HG03066 (cell line): ENCODE results near the gene BTBD1.

Experiments used
- ATAC-seq: cut with Tn5 transposase; IDR thresholded peaks from one replicate; pipeline ENCODE4 v1.9.1; 2021; ENCODE audit warnings: low read depth; ENCODE audit not compliant: unreplicated experiment

The BTBD1 gene

DNA sequence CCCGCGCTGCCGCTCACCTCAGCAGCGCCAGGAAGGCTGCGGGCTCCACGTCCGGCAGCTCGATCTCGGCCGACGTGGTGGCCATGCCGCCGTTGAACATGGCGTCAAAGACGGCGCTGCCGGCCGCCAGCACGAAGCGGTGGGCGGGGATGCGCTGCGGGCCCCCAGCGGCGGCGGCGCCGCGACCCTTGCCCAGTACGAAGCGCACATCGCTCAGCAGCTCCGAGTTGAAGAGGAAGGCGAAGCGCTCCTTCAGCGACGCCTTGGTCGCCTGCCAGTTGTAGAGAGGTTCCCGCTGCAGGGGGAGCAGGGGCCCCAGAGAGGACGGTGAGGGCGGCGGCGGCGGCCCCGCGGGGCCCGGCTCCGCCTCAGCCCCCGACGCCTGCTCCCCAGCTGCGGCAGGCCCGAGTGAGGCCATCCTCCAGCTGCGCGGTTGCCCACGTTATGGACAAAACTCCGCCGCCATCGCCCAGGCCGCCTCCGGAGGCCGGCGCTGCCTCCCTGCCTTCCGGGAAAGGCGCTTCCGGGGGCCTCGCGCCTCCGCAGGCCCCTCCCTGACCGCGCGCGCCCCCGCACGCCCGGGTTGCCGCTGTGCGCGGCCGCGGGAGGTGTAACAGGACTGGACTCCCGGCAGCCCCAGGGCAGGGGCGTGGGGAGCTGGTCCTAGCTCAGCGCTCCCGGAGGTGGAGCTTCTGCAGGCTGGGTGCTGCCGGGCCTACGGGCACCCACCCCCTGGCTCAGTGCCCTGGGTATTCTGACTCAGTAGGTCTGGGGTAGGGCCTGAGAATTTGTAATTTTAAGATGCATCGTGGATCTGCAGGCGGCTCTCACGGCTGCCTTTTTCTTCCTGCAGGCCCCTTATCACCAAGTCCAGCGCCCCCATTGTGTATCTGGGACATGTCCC lies at the start of gene BTBD1:
Gene BTBD1, minus strand, starts transcription at position 519 of the 904 bp plus-strand sequence. Its CDS starts 101 bp downstream, at position 418.
- peak; percentile 69 for ATAC-seq

DNA sequence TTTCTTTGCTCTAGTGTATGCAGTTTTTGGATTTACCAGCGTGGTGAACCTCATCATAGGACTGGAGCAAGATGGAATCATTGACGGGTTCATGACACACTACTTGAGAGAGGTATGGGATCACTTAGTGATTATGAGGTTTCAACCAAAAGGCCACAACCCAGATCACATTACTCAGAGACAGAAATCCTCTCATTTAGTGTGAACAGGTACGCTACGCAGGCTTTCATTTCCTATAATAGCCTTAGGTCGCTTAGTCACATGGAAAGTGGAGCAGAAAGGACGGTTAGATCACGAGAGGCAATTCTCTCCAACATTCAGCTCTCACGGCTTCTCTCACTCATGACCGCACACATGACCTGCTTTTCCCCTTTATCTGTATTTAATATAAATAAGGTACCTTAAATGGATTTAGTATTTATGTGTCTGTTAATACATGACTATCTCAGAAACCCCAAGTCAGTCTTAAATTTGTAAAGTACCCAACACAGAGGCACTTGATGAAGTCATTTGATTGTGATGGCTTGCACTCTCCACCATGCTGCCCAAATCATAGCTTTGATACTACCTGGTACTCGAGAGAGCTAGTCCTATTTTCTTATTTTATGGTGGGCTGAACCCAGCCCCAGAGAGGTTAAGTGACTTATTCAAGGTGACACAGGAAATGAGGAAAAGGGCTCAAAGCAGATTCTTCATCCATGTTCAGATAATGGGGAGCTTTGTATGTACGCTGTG lies 48.9 kb upstream of the BTBD1 start:
- peak; percentile 52 for ATAC-seq

DNA sequence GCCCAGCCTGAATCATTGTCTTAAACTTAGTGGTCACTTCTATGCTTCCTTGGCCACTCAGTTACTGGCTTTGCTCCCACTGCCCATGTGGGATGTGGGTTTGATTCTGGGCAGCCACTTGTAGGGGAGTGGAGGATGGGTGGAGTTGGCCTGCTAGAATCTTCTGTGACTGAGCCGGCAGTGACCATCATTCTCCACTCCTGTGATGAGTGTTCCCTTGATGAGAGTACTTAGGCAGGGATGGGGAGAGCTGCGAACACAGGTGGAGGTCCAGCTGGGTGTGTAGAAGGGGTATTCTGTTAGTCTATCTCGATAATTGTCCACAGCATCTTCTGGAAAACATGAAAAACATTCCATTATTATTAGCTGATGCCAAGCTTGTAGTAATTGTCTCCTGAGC lies 48.4 kb upstream of the BTBD1 start:
- no peak for ATAC-seq

DNA sequence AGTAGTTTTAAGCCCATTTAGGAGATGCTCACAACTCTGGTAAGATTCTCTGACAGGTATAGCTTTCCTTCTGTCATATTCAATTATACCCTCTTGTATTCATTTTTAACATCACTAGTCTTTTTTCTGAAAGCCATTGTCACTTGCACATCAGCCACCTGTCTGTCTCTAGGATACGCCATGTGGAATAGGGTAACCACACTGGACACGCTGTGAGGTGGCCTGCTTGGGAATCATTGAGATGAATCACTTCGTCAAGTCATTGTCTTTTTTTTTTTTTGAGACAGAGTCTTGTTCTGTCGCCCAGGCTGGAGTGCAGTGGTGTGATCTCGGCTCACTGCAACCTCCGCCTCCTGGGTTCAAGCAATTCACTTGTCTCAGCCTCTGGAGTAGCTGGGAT lies 47.8 kb upstream of the BTBD1 start:
- ATAC-seq = no peak

DNA sequence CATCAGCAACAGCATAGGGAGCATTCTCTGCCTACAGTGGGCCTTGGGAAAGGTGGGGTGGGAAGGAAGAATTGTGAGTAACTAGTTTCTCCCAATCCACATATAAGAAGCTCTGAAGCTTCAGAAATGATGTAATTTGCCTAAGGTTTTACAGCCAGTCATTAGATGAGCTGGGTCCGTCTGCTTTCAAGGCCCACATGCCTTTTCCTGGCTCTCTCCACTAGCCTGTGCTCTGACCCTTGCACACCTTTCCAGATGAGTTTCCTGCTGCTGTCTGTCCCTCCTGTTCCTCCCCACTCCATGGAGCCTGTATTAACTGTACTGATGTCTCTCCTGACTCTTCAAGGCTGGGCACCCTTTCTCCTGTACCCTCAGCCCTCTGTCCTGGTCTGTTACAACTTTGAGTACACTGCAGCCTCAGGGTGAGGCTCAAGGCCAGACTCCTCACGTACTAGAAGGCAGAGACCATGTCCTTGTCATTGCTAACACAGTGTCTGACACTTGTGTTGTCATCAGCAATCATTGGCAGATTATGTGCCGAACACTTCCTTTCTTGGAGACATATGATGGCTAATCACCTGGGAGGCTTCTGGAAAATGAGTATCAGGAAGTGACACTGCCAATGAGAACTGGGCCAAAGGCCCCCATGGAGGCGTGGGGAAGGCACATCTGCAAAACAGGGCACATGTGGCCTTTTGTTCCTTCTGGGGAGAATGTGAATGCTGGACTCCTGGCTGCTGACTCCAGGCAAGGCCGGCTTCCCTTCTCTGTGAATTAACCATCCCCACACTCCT lies 47.0 kb upstream of the BTBD1 start:
- ATAC-seq = no peak

DNA sequence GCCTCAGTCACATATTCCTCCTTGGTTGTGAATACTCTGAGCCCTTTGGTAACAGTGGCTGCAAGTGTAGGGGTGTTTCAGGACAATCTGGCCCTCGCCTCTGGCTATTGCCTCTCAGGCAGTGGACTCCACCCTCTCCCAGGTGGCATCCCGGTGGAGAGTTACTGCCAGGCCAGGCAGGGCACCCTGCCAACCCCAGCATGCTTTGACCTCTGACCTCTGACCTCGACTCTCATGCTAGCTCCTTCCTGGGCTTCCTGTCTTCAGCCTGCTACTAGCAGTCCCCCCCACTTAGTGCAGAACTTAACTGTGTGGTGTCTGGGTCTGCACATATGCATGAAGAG lies 45.9 kb upstream of the BTBD1 start:
- no peak for ATAC-seq

DNA sequence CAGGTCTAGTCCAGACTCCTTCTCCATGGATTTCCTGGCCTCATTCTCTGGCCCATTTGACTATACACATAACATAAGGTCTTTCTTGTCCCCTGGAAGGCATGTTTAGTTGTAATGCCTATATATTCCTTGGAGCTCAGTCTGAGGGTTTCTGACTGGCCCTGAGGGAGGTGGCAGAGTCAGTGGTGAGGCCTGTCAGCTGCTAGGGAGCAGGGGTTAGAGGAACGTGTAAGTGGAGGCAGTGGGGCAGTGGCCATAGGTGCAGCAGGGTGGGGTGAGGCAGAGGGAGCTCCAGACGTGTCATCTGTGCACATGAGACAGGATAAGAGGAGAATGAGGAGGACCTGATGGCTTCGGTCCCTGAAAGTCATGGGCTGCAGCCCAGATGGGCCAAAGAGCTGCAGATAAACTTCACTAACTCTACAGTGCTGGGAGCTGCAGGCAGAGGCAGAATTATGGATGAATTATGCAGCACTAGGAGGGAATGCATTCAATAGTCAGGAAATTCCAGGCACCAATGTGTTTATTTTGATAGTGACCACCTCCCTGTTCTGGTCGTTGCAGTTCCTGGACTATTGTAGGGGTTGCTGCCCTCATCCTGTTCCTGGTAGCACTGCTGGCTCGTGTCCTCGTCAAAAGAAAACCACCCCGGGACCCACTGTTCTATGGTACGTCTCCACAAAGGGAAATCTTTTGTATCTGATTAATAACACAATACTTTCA lies 45.3 kb upstream of the BTBD1 start:
- no peak for ATAC-seq

DNA sequence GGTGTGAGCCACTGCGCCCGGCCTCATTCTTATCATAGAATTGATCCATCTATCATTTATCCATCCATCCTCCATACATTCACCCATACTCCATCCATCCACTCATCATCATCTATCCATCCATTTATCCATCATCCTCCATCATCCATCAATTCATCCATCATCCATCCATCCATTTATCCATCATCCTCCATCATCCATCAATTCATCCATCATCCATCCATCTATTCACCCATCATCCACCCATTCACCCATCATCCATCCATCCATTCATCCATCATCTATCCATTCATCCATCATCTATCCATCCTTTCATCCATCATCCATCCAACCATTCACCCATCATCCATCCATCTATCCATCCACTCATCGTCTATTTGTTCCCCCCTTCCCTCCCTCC lies 44.1 kb upstream of the BTBD1 start:
- no peak for ATAC-seq

DNA sequence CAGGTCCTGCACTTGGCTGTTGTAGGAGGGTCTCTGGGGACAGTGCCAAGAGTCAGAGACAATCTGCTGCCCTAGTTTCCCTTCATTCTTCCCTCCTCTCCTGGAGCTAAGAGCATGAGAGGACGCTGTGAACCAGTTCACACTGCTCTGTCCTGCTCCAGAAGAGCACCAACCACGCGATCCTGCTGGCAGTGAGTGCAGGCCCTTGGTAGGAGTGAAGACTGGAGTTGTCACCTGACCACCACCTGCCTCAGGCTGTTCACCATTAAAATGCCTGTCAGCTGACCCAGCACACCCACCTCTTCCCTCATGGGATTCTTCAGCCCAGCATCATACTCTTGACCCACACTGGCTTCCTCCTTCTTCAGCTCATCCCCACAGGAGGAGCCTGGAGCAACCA lies 43.3 kb upstream of the BTBD1 start:
- no peak for ATAC-seq

DNA sequence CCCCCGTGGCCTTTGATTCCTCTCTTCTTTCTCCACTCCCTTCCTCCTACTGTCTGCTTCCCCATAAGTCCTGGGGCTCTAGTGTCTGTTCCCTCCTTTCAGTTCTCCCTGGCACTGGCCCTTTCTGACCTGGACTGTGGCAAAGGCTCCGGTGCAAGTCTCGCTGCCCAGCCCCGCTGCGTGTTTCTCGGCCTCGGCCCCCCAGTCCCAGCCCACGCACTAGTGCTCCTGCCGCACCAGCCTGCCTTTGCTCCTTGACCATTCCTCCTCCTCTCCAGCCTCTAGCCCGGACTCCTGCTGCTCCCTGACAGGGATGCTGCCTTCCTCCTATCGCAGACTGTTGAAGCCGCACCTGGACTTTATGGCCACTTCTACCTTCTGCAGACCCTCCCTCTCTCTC lies 42.5 kb upstream of the BTBD1 start:
- ATAC-seq = no peak

DNA sequence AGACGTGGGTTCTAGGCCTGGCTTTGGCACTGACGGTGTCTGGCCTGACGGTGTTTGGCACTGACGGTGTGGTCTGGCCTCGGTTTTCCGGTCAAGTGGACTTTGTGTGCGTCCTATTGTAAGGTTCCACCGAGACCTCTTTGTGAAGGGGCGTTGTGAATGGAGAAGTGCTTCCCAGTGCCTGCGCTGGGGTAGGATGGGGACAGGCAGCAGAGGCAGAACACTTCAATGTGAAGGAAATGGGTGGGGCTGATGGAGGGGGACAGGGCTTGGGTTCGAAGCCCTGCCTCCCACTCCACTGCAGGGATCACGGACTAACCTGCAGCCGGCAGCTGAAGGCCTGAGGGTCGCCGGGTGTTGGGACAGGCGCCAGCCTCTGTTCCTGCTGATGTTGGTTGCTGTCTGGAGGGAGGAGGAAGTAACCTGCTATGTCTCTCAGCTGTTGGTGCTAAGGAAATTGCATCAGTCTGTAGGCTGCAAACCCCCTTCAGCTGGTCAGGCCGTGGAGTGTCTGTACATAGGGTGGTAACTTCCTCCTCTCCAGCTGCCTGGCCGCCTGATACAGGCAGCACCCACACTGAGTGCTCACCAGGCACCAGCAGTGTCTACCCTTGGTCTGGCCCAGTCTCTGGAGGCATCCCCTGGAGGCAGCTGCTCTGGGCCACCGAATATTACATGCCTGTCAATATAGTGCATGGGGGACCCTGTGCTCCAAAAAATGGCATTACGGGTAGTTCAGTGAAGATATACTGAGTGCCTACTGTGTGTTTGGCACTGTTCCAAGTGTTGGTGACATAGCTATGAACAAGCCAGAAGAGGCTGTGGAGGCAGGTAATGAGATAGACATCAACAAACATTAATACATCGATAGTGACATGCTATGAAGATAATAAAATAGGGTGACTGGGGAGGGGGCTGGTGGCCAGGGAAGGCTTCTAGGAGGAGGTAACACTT lies 41.5 kb upstream of the BTBD1 start:
- ATAC-seq = peak; percentile 48

DNA sequence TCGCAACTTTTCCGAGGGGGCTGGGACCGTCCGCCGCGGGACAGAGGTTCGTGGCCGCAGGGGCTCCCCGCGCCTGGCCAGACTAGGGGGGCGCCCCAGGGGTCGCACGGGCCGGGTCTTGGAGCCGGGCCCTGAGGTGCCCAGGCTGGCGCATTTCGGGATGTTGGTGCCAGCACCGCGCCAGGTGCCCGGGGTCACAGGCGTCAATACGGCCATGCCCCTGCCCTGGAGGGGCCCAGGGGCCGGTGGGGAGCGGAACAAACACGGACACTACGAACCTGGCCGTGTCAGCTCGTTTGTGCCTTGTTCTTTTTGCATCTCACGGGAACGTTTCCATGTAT lies 40.8 kb upstream of the BTBD1 start:
- peak; percentile 15 for ATAC-seq

DNA sequence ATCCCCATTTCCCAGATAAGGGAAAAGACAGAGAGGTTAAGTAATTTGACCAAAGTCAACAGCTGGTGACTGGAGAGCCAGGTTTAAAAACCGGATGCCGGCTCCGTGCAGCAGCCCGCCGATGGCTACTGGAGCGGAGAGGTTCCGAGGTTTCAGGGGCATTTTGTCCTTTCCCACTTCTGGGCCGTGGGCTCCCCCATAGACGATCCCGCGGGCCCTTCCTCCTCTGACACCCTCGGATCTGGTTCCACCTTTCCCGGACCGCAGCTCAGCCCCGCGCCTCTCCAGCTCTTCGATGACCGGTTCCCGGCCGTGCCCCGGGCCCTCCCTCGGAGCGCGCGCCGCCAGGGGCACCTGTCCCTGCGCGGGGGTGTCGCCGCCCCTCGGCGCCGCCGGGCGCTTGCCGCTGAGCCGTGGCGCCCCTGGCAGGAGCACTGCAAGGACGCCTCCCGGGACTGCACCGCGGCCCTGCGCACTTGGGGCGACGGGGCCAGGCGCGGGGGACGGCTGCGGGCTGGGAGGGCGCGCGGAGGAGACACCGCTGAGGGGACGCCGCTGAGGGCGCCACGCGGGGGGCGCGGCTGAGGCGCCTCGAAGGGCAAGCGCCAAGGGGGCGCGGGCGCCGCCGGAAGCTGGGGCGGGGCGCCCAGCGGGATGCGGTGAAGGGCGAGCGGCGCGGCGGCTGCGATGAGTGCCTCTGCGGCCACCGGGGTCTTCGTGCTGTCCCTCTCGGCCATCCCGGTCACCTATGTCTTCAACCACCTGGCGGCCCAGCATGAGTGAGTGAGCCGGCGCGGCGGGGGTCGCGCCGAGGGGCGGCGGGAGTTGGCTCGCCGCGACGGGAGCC lies 40.2 kb upstream of the BTBD1 start, which contains the start of gene TM6SF1:
Gene TM6SF1, plus strand, starts transcription at position 652 of the 847 bp plus-strand sequence. Its CDS starts 36 bp downstream, at position 688.
- no peak for ATAC-seq

DNA sequence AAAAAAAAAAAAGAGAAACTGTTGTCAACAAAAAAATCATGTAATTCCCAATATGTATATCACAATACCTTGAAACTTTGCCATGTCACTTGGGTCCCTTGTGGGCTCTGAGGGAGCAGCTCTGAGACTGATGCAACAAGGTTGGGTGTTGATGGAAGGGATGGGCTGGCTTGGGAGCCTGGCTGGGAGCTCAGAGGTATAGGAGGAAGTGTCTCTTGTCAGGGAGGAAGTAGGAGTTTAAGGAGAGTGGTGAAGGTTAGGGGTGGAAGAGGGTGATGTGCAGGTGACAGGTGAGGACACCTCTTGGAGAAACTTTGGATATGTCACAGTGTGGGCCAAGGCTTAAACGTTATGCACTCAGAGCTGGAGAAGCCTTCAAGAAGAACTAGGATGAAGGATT lies 38.4 kb upstream of the BTBD1 start:
- no peak for ATAC-seq

DNA sequence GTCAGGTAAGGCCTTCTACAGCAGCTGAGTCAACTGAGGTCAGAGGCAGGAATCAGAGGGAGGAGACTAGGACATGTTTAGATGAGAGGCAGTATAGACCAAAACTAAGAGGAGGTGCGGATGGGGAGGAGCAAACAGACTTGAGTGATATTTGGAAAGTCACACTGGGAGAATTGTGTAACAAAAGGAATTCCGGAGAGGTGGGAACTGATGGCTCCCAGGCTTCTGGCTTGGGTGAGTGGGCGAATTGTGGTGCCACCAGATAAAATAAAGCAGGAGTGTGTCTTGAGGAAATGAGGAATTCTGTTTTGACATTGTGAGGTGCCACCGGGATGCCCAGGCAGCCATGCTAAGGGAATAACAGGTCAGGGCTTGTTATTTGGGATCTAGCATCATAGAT lies 37.1 kb upstream of the BTBD1 start:
- no peak for ATAC-seq

DNA sequence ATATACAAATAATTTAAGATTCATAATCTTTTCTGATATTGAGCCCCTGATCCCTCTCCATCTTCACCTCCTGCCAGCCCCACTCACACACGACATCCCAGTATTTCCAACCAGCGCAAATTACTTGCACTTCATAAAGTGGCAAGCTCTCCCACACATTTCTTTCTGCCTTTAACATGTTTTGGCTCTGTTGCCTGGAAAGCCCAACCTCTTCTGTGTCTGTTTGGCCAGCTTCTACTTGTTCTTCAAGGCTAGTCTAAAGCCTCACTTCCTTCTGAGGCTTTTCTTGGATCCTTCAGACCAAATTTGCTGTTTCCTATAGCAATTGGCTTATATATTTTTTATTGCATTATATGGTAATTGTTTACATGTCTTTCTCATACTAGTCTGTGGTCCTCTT lies 35.3 kb upstream of the BTBD1 start:
- no peak for ATAC-seq

DNA sequence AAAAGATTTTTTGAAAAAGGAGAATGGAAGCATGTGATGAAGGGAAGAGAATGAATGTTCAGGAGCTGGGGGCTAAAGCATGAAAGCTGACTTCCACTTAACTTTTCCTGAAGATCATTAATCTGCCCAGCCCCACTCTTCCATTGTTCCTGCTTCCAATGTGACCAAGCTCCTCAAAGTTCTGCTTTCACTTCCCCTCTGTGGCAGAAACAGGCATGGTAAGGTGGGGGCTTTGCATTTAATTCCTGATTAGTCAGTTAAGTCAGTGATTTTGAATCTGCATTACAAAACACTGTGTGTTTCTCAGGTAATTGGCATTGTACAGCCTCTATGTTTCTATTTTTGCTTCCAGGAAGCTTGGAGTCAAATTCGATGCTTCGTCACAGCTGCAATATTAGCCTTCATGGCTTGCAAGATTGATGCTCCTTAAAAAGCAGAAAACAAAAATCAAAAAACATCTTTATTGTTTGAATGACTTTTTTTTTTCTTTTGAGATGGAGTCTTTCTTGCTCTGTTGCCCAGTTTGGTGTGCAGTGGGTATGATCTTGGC lies 33.1 kb upstream of the BTBD1 start:
- ATAC-seq = no peak

DNA sequence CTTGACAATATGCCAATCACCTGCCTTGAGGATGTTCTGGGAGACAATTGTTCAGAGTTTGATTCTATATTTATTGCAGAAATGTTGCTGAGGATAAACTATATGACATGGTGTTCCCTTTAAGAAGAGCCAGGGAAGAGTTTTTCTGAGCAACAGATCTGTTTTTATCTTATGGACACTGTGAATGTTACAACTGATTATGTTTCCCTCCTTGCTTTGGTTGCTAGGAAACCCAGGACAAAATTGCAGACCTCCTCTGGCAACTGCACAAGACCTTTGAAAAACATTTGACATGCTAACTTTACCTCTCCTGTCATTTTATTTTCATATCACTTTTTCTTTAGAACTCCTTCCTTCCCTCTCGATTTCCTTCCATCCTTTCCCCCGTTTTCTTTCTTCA lies 32.2 kb upstream of the BTBD1 start:
- ATAC-seq = no peak
